ENCODE data around the gene VARS2. TPM values are rescaled to one million over a fixed set of nuclear protein-coding genes. Genes with fewer than 3 reads are reported as not detected.

The VARS2 gene
- total RNA-seq, 1 donor from 2014 or later: 28.1 TPM

GRCh38 chr6:30912746-30913520, 1.1 kb upstream of the VARS2 start:
- no peak for DNase-seq (ENCODE audit: low read depth)
- H3K4me3 ChIP-seq (ENCODE audit: low read depth, low read length): no peak overlapping the region
- TF ChIP-seq CTCF (conservative IDR thresholded peaks at IDR 0.05; ENCODE audit: low read depth, low read length): no peak

GRCh38 chr6:30913721-30914075, 340 bp upstream of the VARS2 start:
- DNase-seq (ENCODE audit: low read depth): no peak
- no peak for TF ChIP-seq CTCF (conservative IDR thresholded peaks at IDR 0.05; ENCODE audit: low read depth, low read length)
- peak overlapping the region; percentile 25 for H3K4me3 ChIP-seq (ENCODE audit: low read depth, low read length)

- no peak for DNase-seq (ENCODE audit: low read depth)
- H3K4me3 ChIP-seq (ENCODE audit: low read depth, low read length): peak overlapping the region; percentile 58
- no peak for TF ChIP-seq CTCF (conservative IDR thresholded peaks at IDR 0.05; ENCODE audit: low read depth, low read length)
Measured at GRCh38 chr6:30914854-30915590, 984 bp downstream of the VARS2 start.

GRCh38 chr6:30915591-30915946, 1.5 kb downstream of the VARS2 start:
- DNase-seq (ENCODE audit: low read depth): no peak
- peak; percentile 79 for TF ChIP-seq CTCF (conservative IDR thresholded peaks at IDR 0.05; ENCODE audit: low read depth, low read length)
- no peak overlapping the region for H3K4me3 ChIP-seq (ENCODE audit: low read depth, low read length)

GRCh38 chr6:30917041-30917440, 3.0 kb downstream of the VARS2 start:
- TF ChIP-seq CTCF (conservative IDR thresholded peaks at IDR 0.05; ENCODE audit: low read depth, low read length): no peak
- DNase-seq (ENCODE audit: low read depth): no peak
- no peak overlapping the region for H3K4me3 ChIP-seq (ENCODE audit: low read depth, low read length)

- no peak for TF ChIP-seq CTCF (conservative IDR thresholded peaks at IDR 0.05; ENCODE audit: low read depth, low read length)
- DNase-seq (ENCODE audit: low read depth): no peak
- no peak overlapping the region for H3K4me3 ChIP-seq (ENCODE audit: low read depth, low read length)
Measured at GRCh38 chr6:30917487-30917886, 3.4 kb downstream of the VARS2 start.
